HG02870 (cell line): ENCODE measurements around the gene EPC1.
"Not testable (repeated sequence)": the region's sequence is repeated elsewhere in the genome, so short reads cannot be mapped to it uniquely, and the experiment has no call there.

Source experiments
- ATAC-seq: cut with Tn5 transposase; IDR thresholded peaks from one replicate; pipeline ENCODE4 v1.9.1; 2021; ENCODE audit warnings: mild to moderate bottlenecking, moderate library complexity; ENCODE audit not compliant: unreplicated experiment

The EPC1 gene

DNA sequence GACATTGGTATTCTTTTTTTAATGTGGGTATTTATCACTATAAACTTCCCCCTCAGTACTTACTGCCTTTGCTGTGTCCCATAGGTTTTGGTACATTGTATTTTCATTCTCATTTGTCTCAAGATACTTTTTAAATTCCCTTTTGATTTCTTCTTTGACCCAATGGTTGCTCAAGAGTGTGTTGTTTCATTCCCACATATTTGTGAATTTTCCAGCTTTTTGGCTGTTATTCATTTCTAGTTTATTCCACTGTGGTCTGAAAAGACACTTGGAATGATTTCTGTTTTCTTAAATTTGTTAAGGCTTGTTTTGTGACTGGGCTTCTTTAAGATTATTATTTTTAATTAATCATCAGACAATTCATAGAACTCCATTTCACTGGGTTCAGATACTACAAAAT is 105.0 kb downstream of the EPC1 start:
- ATAC-seq = no peak

DNA sequence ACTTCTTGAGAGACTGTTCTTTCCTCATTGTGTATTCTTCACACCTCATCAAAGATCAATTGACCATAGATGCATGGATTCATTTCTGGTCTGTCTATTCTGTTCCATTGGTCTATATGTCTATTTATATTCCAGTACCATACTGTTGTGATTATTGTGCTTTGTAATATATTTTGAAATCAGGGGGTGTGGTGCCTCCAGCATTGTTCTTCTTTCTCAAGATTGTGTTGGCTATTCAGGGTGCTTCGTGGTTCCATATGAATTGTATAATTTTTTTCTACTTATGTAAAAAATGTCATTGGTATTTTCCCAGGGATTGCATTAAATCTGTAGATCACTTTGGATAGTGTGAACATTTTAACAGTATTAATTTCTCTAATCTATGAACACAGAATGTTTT is 106.5 kb downstream of the EPC1 start:
- no peak for ATAC-seq

DNA sequence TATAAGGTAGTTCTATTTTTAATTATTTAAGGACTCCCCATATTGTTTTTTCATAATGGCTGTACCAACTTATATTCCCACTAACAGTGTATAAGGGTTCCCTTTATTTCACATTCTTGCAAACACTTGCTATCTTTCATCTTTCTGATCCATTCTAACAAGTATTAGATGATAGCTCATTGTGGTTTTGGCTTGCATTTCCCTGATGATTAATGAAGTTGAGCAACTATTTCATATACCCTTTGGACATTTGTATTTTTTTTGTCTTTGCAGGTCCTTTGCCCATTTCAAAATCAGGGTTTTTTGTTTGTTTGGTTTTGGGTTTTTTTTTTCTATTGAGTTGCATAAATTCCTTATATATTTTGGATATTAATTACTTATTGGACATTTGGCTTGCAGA is 107.2 kb downstream of the EPC1 start:
- ATAC-seq = no peak

DNA sequence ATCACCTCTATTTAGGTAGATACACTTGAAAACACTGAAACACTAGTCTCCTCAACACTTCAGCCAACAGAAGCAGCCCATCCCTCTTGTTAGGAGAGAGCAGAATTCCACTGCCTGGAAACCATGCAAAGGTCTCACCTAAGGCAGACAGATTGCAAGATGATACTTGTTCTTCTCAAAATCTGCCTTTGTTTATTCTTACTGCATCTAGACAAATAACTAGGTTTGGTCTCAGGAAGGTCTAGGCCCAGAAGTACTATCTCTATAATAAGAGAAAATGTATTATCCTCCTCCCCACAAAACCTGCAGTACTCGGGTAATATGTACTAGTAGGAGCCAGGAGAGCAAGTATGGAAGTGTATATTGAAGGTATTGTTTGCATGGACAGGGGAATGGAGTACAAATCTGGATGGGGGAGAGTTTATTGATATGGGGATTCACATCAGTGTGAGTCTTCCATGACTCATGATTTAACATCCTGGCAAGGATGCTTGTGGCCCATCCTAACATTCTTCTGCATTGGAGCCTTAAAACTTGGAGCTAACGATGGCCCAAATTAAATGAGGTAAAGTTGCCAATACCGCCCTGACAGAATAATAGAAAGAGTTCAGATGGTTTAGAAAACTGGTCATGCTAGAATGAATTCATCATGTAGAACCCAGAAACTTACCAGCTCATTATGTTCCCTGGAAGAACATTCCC is 109.2 kb downstream of the EPC1 start:
- no peak for ATAC-seq

DNA sequence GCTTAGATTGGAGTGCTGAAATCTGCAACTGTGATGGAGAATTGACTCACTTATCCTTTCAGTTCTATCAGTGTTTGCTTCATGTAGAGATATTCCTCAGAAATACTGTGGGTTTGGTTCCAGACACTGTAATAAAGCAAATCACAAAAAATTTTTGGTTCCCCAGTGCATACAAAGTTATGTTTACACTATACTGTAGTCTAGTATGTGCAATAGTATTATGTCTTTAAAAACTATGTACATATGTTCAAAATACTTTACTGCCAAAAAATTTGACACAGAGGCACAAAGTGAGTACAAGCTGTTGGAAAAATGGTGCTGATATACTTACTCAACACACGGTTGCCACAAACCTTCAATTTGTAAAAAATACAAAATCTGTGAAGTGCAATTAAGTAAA is 112.5 kb downstream of the EPC1 start:
- ATAC-seq = no peak

DNA sequence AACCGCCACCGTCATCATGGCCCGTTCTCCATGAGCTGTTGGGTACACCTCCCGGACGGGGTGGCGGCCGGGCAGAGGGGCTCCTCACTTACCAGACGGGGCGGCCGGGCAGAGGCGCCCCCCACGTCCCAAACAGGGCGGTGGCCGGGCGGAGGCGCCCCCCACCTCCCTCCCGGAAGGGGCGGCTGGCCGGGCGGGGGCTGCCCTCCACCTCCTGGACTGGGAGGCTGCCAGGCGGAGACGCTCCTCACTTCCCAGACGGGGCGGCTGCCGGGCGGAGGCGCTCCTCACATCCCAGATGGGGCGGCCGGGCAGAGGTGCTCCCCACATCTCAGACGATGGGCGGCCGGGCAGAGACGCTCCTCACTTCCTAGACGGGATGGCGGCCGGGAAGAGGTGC is 113.6 kb downstream of the EPC1 start:
- ATAC-seq = not testable (repeated sequence)

DNA sequence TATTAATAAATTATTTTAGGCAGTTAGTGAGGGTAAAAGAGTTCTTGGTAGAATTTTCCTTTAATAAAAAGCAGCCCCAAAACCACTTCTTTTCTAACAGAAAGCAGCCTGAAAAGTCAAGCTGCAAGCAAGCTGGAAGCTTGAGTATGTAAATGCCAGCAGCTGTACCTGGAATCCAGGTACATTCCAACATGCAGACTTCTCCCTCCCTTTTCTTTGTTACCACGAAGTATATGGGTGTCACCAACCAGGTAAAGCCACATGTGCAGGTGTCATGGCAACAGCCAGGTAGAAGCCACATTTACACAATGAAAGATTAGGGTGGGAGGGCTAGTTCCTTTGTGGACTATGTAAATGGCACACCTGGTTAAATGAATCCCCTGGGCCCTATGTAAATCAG is 114.6 kb downstream of the EPC1 start:
- no peak for ATAC-seq

DNA sequence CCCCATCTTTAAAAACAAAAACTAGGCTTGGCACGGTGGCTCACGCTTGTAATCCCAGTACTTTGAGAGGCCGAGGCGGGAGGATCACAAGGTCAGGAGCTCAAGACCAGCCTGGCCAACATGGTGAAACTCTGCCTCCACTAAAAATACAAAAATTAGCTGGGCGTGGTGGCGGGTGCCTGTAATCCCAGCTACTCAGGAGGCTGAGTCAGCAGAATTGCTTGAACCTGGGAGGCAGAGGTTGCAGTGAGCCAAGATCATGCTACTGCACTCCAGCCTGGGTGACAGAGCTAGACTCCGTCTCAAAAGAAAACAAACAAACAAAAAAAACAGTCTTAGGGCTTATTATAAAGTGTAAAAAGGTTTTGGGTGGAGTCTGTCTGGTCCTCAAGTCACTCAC is 117.2 kb downstream of the EPC1 start:
- not testable (repeated sequence) for ATAC-seq

DNA sequence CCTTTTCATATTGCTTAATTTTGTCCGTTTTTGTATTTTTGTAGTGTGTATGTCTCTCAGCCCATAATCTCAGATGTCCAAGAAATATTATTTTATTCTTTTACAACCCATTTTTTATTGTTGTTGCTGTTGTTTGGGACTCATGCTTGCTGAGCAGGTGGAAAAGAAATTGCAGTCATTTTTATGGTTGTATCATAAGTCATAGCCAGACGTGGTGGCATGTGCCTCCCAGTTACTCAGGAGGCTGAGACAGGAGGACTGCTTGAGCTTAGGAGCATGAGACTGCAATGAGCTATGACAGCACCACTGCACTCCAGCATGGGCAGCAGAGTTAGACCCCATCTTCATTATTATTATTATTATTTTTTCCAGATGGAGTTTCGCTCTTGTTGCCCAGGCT is 117.8 kb downstream of the EPC1 start:
- no peak for ATAC-seq

DNA sequence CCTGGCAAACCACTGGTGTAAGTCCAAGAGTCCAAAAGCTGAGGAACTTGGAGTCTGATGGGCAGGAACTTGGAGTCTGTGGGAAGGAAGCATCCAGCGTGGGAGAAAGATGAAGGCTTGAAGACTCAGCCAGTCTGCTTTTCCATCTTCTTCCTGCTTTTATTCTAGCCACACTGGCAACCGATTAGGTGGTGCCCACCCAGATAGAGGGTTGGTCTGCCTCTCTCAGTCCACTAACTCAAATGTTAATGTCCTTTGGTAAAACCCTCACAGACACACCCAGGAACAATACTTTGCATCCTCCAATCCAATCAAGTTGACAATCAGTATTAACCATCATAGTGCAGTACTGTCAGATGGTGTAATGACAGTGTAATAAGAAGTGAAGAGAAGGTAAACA is 119.2 kb downstream of the EPC1 start:
- ATAC-seq = no peak

DNA sequence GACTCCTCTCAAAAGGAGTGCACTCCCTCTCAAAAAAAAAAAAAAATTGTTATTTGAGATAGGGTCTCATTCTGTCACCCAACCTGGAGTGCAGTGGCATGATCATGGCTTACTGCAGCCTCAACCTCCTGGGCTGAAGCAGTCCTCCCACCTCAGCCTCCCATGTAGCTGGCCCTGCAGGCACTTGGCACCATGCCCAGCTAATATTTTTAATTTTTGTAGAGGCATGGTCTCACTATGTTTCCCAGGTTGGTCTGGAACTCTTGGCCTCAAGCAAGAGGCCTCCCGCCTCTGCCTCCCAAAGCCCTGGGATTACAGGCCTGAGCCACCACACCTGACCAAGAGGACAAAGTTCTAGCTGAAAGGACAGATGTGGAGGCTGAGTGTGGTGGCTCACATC is 120.3 kb downstream of the EPC1 start:
- no peak for ATAC-seq

DNA sequence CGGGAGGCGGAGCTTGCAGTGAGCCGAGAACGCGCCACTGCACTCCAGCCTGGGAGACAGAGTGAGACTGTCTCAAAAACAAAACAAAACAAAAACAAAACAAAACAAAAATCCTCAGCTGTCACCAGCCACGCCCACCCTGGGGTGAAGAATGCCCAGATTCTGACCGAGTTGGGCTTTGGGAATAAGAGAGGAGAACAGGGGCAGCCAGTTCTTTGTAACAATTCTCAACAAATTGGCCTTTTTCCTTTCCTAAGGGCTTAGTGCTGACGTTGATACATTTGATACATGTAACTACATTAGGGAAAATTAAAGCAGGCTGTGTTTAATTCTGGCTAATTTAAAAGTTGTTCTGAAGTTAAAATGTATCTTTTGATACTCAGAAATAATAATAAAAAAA is 121.0 kb downstream of the EPC1 start:
- no peak for ATAC-seq

DNA sequence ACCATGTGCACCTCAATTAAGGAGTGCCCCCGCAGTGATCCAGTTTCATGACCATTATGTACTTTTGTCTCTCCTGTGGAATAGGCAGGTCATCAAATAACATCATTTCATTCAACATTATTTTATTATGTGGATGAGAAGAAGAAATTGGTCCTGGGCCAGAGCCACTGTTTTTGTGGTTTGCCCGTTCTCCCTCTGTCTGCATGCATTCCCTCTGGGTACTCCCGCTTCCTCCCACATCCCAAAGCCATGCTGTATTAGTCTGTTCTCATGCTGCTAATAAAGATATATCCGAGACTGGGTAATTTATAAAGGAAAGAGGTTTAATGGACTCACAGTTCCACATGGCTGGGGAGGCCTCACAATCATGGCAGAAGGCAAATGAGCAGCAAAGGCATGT is 124.6 kb downstream of the EPC1 start:
- not testable (repeated sequence) for ATAC-seq

DNA sequence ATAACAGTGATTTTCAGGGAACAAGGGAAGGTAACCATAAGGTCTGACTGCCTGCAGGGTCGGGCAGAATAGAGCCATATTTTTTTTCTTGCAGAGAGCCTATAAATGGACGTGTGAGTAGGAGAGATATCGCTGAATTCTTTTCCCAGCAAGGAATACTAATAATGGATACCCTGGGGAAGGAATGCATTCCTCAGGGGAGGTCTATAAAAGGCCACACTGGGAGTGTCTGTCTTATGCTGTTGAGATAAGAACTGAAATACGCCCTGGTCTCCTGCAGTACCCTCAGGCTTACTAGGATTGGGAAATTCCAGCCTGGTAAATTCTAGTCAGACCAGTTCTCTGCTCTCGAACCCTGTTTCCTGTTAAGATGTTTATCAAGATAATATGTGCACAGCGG is 127.8 kb downstream of the EPC1 start:
- ATAC-seq = not testable (repeated sequence)

DNA sequence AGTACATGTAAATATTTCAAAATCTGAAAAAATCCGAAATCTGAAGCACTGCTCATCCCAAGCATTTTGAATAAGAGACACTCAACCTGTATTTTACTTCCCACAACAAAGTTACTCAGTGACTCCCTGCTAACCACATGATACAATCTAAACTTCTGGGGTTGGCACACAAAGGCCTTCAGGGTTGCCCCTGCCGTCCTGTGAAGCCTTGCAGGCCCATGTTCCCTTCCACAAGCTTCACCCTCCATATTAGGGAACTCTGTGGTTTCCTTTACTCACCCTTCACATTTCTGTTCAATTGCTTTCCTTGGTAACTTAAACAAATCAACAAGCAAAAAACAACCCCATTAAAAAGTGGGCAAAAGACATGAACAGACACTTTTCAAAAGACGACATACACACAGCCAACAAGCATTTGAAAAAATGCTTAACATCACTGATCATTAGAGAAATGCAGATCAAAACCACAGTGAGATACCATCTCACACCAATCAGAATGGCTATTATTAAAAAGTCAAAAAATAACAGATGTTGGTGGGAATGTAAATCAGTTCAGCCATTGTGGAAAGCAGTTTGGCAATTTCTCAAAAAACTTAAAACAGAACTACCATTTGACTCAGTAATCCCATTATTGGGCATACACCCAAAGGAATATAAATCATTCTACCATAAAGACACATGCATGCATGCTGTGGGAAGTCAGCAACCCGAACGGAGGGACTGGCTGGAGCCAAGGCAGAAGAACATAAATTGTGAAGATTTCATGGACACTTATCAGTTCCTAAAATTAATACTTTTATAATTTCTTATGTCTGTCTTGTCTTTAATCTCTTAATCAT is 128.5 kb downstream of the EPC1 start:
- not testable (repeated sequence) for ATAC-seq
